T-helper 1 cell treated with Interleukin-12 subunit alpha and Interleukin-12 subunit beta and Interleukin-4 antibody, amounts not matched to agents 30 ng/mL and 1 ng/mL, for 36 hours (primary cell): ENCODE measurements around the gene RNF157. TPM values are rescaled to one million over a fixed set of nuclear protein-coding genes. Genes with fewer than 3 reads are reported as not detected.
"Not testable (repeated sequence)": the region's sequence is repeated elsewhere in the genome, so short reads cannot be mapped to it uniquely, and the experiment has no call there.

ENCODE experiments used
- intact Hi-C: fragments of 100-400 bp; cut with micrococcal nuclease; formaldehyde crosslinking; loops from one replicate; pipeline ENCODE4 v1.15.1; 2024
- total RNA-seq: library from RNA; stranded (reverse); gene quantifications from 2 replicates; pipeline ENCODE4 v1.2.3, GENCODE V29; 2022

RNF157 gene
- total RNA-seq, 1 donor from 2014 or later = 104 TPM

GRCh38 chr17:76238847-76239537, 1.3 kb downstream of the RNF157 start:
- intact Hi-C loops = loop anchor here (5.0 kb wide), 1 partner anchor 33 kb away; no protein-coding TSS in a partner anchor

- intact Hi-C loops = loop anchor here (5.0 kb wide), 1 partner anchor 34 kb away; no protein-coding TSS in a partner anchor
Observed at GRCh38 chr17:76237859-76238313, 2.4 kb downstream of the RNF157 start.

- intact Hi-C loops = loop anchor here (5.0 kb wide), 1 partner anchor 36 kb away; no protein-coding TSS in a partner anchor
Observed at GRCh38 chr17:76236603-76237002, 3.7 kb downstream of the RNF157 start.

- intact Hi-C loops = loop anchor here (5.0 kb wide), 1 partner anchor 36 kb away; no protein-coding TSS in a partner anchor
Observed at GRCh38 chr17:76235883-76236282, 4.4 kb downstream of the RNF157 start.

- intact Hi-C loops = no loop called here
Observed at GRCh38 chr17:76234354-76234679, 6.0 kb downstream of the RNF157 start.

GRCh38 chr17:76233588-76234353, 6.5 kb downstream of the RNF157 start:
- intact Hi-C loops = no loop called here

- intact Hi-C loops = no loop called here
Observed at GRCh38 chr17:76232342-76232741, 8.0 kb downstream of the RNF157 start.

GRCh38 chr17:76226749-76227148, 13.5 kb downstream of the RNF157 start:
- intact Hi-C loops = not testable (repeated sequence)

GRCh38 chr17:76225373-76226086, 14.8 kb downstream of the RNF157 start:
- intact Hi-C loops = not testable (repeated sequence)

GRCh38 chr17:76223802-76224201, 16.5 kb downstream of the RNF157 start:
- intact Hi-C loops = no loop called here

- intact Hi-C loops = no loop called here
Observed at GRCh38 chr17:76219670-76220383, 20.5 kb downstream of the RNF157 start.

- intact Hi-C loops = no loop called here
Observed at GRCh38 chr17:76217081-76217480, 23.2 kb downstream of the RNF157 start.

- intact Hi-C loops = no loop called here
Observed at GRCh38 chr17:76213491-76213890, 26.8 kb downstream of the RNF157 start.

GRCh38 chr17:76208120-76208519, 32.2 kb downstream of the RNF157 start:
- intact Hi-C loops = no loop called here

GRCh38 chr17:76207275-76208059, 32.8 kb downstream of the RNF157 start:
- intact Hi-C loops = no loop called here

GRCh38 chr17:76205542-76206144, 34.6 kb downstream of the RNF157 start:
- intact Hi-C loops = not testable (repeated sequence)

- intact Hi-C loops = no loop called here
Observed at GRCh38 chr17:76204277-76204676, 36.0 kb downstream of the RNF157 start.

GRCh38 chr17:76200354-76200753, 39.9 kb downstream of the RNF157 start:
- intact Hi-C loops = no loop called here

GRCh38 chr17:76199469-76199868, 40.8 kb downstream of the RNF157 start:
- intact Hi-C loops = loop anchor here (1.0 kb wide), 1 partner anchor 8 kb away; no protein-coding TSS in a partner anchor

- intact Hi-C loops = loop anchor here (1.0 kb wide), 1 partner anchor 7 kb away; no protein-coding TSS in a partner anchor
Observed at GRCh38 chr17:76198702-76199101, 41.6 kb downstream of the RNF157 start.
